Breast epithelium (tissue), 3 donors: Measurements from ENCODE around the gene CYP27C1.

Experiments
- POLR2A ChIP-seq: fragments of 450-650 bp; IDR thresholded peaks from one replicate; pipeline ENCODE4 v1.6.1; 2016; ENCODE audit warnings: antibody characterized with exemption, mild to moderate bottlenecking, moderate library complexity
- TF ChIP-seq, protein P1 (sequence below), 3 donors: fragments of 450-650 bp; IDR thresholded peaks; one replicate each; pipeline ENCODE4 v1.5.1; 2016 to 2017; ENCODE audit warnings: antibody characterized with exemption in 3 of 3, mild to moderate bottlenecking in 3 of 3, moderate library complexity in 3 of 3

DNA sequence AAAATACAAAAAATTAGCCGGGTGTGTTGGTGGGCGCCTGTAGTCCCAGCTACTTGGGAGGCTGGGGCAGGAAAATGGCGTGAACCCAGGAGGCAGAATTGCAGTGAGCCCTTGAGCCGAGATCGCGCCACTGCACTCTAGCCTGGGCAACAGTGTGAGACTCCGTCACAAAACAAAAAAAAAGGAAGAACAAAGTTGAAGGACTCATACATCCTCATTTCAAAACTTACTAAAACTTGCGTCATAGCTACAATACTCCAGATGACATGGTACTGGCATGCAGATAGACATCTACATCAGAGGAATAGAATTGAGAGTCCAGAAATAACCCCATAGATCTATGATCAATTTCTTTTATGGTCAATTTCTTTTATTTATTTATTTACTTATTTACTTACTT is 13.6 kb upstream of the CYP27C1 start:
- TF ChIP-seq, protein P1, sequence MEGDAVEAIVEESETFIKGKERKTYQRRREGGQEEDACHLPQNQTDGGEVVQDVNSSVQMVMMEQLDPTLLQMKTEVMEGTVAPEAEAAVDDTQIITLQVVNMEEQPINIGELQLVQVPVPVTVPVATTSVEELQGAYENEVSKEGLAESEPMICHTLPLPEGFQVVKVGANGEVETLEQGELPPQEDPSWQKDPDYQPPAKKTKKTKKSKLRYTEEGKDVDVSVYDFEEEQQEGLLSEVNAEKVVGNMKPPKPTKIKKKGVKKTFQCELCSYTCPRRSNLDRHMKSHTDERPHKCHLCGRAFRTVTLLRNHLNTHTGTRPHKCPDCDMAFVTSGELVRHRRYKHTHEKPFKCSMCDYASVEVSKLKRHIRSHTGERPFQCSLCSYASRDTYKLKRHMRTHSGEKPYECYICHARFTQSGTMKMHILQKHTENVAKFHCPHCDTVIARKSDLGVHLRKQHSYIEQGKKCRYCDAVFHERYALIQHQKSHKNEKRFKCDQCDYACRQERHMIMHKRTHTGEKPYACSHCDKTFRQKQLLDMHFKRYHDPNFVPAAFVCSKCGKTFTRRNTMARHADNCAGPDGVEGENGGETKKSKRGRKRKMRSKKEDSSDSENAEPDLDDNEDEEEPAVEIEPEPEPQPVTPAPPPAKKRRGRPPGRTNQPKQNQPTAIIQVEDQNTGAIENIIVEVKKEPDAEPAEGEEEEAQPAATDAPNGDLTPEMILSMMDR (IDR thresholded peaks at IDR 0.05) = no peak
- TF ChIP-seq POLR2A = no peak
